ENCODE results near the gene ZYX.
"Not testable (repeated sequence)": the region's sequence is repeated elsewhere in the genome, so short reads cannot be mapped to it uniquely, and the experiment has no call there.

ZYX gene

GRCh38 chr7:143399151-143399550 is 18.0 kb downstream of the ZYX start:
- H3K36me3 ChIP-seq (ENCODE audit: control insufficient read depth in 2 of 2, insufficient read depth in 2 of 2, low read length in 2 of 2), result peaks cover 0 to 3% of the 10 kb centered on the region in 2 donors
- peaks cover 9% of the 10 kb centered on the region for H3K4me1 ChIP-seq (ENCODE audit: control insufficient read depth, insufficient read depth, low read length)
- no peaks in the 10 kb centered on the region for H3K9me3 ChIP-seq (ENCODE audit: control insufficient read depth in 2 of 2, low read length in 2 of 2)
- H3K27me3 ChIP-seq (ENCODE audit: control insufficient read depth in 1 of 2, insufficient read depth in 2 of 2, low read length in 2 of 2), result no peaks in the 10 kb centered on the region
- no peak overlapping the region for H3K27ac ChIP-seq (ENCODE audit: low read length)
- H3K4me3 ChIP-seq (ENCODE audit: low read length in 2 of 2), result no peak overlapping the region
- H3K9ac ChIP-seq (ENCODE audit: low read length in 2 of 2), result no peak overlapping the region

- Histone ChIP-seq H3K4me3 (ENCODE audit: low read length in 2 of 2) (no peak overlapping the region), H3K4me1 (ENCODE audit: control insufficient read depth, insufficient read depth, low read length) (peaks cover 9% of the 10 kb centered on the region), H3K36me3 (ENCODE audit: control insufficient read depth in 2 of 2, insufficient read depth in 2 of 2, low read length in 2 of 2) (peaks cover 0 to 3% of the 10 kb centered on the region in 2 donors)
These were observed 18.5 kb downstream of the ZYX start for GRCh38 chr7:143399642-143400041.

GRCh38 chr7:143401265-143401664 is 20.1 kb downstream of the ZYX start:
- Histone ChIP-seq H3K4me3 (ENCODE audit: low read length in 2 of 2) (no peak overlapping the region), H3K9me3 (ENCODE audit: control insufficient read depth in 2 of 2, low read length in 2 of 2) (no peaks in the 10 kb centered on the region), H3K27ac (ENCODE audit: low read length) (no peak overlapping the region), H3K9ac (ENCODE audit: low read length in 2 of 2) (no peak overlapping the region), H3K27me3 (ENCODE audit: control insufficient read depth in 1 of 2, insufficient read depth in 2 of 2, low read length in 2 of 2) (no peaks in the 10 kb centered on the region), H3K36me3 (ENCODE audit: control insufficient read depth in 2 of 2, insufficient read depth in 2 of 2, low read length in 2 of 2) (peaks cover 0 to 2% of the 10 kb centered on the region in 2 donors), H3K4me1 (ENCODE audit: control insufficient read depth, insufficient read depth, low read length) (no peaks in the 10 kb centered on the region)

More at GRCh38 chr7:143399642-143400041, 18.5 kb downstream of the ZYX start:
- no peak overlapping the region for H3K9ac ChIP-seq (ENCODE audit: low read length in 2 of 2)
- no peaks in the 10 kb centered on the region for H3K9me3 ChIP-seq (ENCODE audit: control insufficient read depth in 2 of 2, low read length in 2 of 2)
- H3K27ac ChIP-seq (ENCODE audit: low read length), result no peak overlapping the region
- no peaks in the 10 kb centered on the region for H3K27me3 ChIP-seq (ENCODE audit: control insufficient read depth in 1 of 2, insufficient read depth in 2 of 2, low read length in 2 of 2)

- H3K9ac ChIP-seq (ENCODE audit: low read length in 2 of 2); H3K4me1 ChIP-seq (ENCODE audit: control insufficient read depth, insufficient read depth, low read length); H3K27me3 ChIP-seq (ENCODE audit: control insufficient read depth in 1 of 2, insufficient read depth in 2 of 2, low read length in 2 of 2); H3K36me3 ChIP-seq (ENCODE audit: control insufficient read depth in 2 of 2, insufficient read depth in 2 of 2, low read length in 2 of 2); H3K9me3 ChIP-seq (ENCODE audit: control insufficient read depth in 2 of 2, low read length in 2 of 2); H3K4me3 ChIP-seq (ENCODE audit: low read length in 2 of 2); H3K27ac ChIP-seq (ENCODE audit: low read length): not testable (repeated sequence)
These were observed 21.1 kb downstream of the ZYX start for GRCh38 chr7:143402233-143402632.

GRCh38 chr7:143405173-143406001 is 24.2 kb downstream of the ZYX start:
- Histone ChIP-seq H3K9ac (ENCODE audit: low read length in 2 of 2) (no peak overlapping the region), H3K27ac (ENCODE audit: low read length) (no peak overlapping the region), H3K4me1 (ENCODE audit: control insufficient read depth, insufficient read depth, low read length) (peaks cover 8% of the 10 kb centered on the region), H3K27me3 (ENCODE audit: control insufficient read depth in 1 of 2, insufficient read depth in 2 of 2, low read length in 2 of 2) (no peaks in the 10 kb centered on the region), H3K36me3 (ENCODE audit: control insufficient read depth in 2 of 2, insufficient read depth in 2 of 2, low read length in 2 of 2) (no peaks in the 10 kb centered on the region), H3K9me3 (ENCODE audit: control insufficient read depth in 2 of 2, low read length in 2 of 2) (no peaks in the 10 kb centered on the region), H3K4me3 (ENCODE audit: low read length in 2 of 2) (no peak overlapping the region)

GRCh38 chr7:143406002-143406357 is 24.8 kb downstream of the ZYX start:
- Histone ChIP-seq H3K4me1 (ENCODE audit: control insufficient read depth, insufficient read depth, low read length) (peaks cover 12% of the 10 kb centered on the region), H3K9ac (ENCODE audit: low read length in 2 of 2) (no peak overlapping the region), H3K36me3 (ENCODE audit: control insufficient read depth in 2 of 2, insufficient read depth in 2 of 2, low read length in 2 of 2) (no peaks in the 10 kb centered on the region), H3K27ac (ENCODE audit: low read length) (no peak overlapping the region), H3K4me3 (ENCODE audit: low read length in 2 of 2) (no peak overlapping the region), H3K27me3 (ENCODE audit: control insufficient read depth in 1 of 2, insufficient read depth in 2 of 2, low read length in 2 of 2) (no peaks in the 10 kb centered on the region), H3K9me3 (ENCODE audit: control insufficient read depth in 2 of 2, low read length in 2 of 2) (no peaks in the 10 kb centered on the region)

GRCh38 chr7:143407287-143408251 is 26.4 kb downstream of the ZYX start:
- no peaks in the 10 kb centered on the region for H3K9me3 ChIP-seq (ENCODE audit: control insufficient read depth in 2 of 2, low read length in 2 of 2)
- no peaks in the 10 kb centered on the region for H3K36me3 ChIP-seq (ENCODE audit: control insufficient read depth in 2 of 2, insufficient read depth in 2 of 2, low read length in 2 of 2)
- no peak overlapping the region for H3K27ac ChIP-seq (ENCODE audit: low read length)
- peaks cover 12% of the 10 kb centered on the region for H3K4me1 ChIP-seq (ENCODE audit: control insufficient read depth, insufficient read depth, low read length)
- no peak overlapping the region for H3K9ac ChIP-seq (ENCODE audit: low read length in 2 of 2)
- no peak overlapping the region for H3K4me3 ChIP-seq (ENCODE audit: low read length in 2 of 2)
- no peaks in the 10 kb centered on the region for H3K27me3 ChIP-seq (ENCODE audit: control insufficient read depth in 1 of 2, insufficient read depth in 2 of 2, low read length in 2 of 2)

GRCh38 chr7:143408252-143408685 is 27.1 kb downstream of the ZYX start:
- Histone ChIP-seq H3K9me3 (ENCODE audit: control insufficient read depth in 2 of 2, low read length in 2 of 2) (no peaks in the 10 kb centered on the region), H3K4me3 (ENCODE audit: low read length in 2 of 2) (no peak overlapping the region), H3K9ac (ENCODE audit: low read length in 2 of 2) (no peak overlapping the region), H3K36me3 (ENCODE audit: control insufficient read depth in 2 of 2, insufficient read depth in 2 of 2, low read length in 2 of 2) (no peaks in the 10 kb centered on the region), H3K27me3 (ENCODE audit: control insufficient read depth in 1 of 2, insufficient read depth in 2 of 2, low read length in 2 of 2) (no peaks in the 10 kb centered on the region), H3K27ac (ENCODE audit: low read length) (no peak overlapping the region), H3K4me1 (ENCODE audit: control insufficient read depth, insufficient read depth, low read length) (peaks cover 12% of the 10 kb centered on the region)

GRCh38 chr7:143408686-143409561 is 27.8 kb downstream of the ZYX start, which contains the start of gene EPHA1:
Gene EPHA1 (minus strand): TSS chr7:143408856. CDS start chr7:143408805, 51 bp downstream.
- no peak within 1 kb of the TSS for H3K4me3 ChIP-seq (ENCODE audit: low read length in 2 of 2)
- H3K9ac ChIP-seq (ENCODE audit: low read length in 2 of 2), result no peak within 1 kb of the TSS
- H3K27ac ChIP-seq (ENCODE audit: low read length), result no peak within 1 kb of the TSS
- no peaks in the 10 kb centered on the region for H3K9me3 ChIP-seq (ENCODE audit: control insufficient read depth in 2 of 2, low read length in 2 of 2)
- H3K27me3 ChIP-seq (ENCODE audit: control insufficient read depth in 1 of 2, insufficient read depth in 2 of 2, low read length in 2 of 2), result no peaks in the 10 kb centered on the region
- H3K4me1 ChIP-seq (ENCODE audit: control insufficient read depth, insufficient read depth, low read length), result peaks cover 12% of the 10 kb centered on the region
- H3K36me3 ChIP-seq (ENCODE audit: control insufficient read depth in 2 of 2, insufficient read depth in 2 of 2, low read length in 2 of 2), result no peaks in the 10 kb centered on the region

GRCh38 chr7:143410521-143411004 is 29.4 kb downstream of the ZYX start:
- H3K36me3 ChIP-seq (ENCODE audit: control insufficient read depth in 2 of 2, insufficient read depth in 2 of 2, low read length in 2 of 2), result no peaks in the 10 kb centered on the region
- H3K4me3 ChIP-seq (ENCODE audit: low read length in 2 of 2), result no peak overlapping the region
- no peaks in the 10 kb centered on the region for H3K27me3 ChIP-seq (ENCODE audit: control insufficient read depth in 1 of 2, insufficient read depth in 2 of 2, low read length in 2 of 2)
- H3K9ac ChIP-seq (ENCODE audit: low read length in 2 of 2), result no peak overlapping the region
- peaks cover 12% of the 10 kb centered on the region for H3K4me1 ChIP-seq (ENCODE audit: control insufficient read depth, insufficient read depth, low read length)
- H3K27ac ChIP-seq (ENCODE audit: low read length), result no peak overlapping the region
- no peaks in the 10 kb centered on the region for H3K9me3 ChIP-seq (ENCODE audit: control insufficient read depth in 2 of 2, low read length in 2 of 2)

All from stomach smooth muscle (tissue), 2 donors.